Stimulated activated CD4-positive, alpha-beta T cell treated with anti-CD3 and anti-CD28 coated beads, Interleukin-15, amount 100 ng/mL, for 24 hours (primary cell): ENCODE measurements around the gene EPB41L5.

Experiments
- DNase-seq: peaks from one replicate; pipeline ENCODE4 v3.0.0-alpha.2; 2020

The EPB41L5 gene

DNA sequence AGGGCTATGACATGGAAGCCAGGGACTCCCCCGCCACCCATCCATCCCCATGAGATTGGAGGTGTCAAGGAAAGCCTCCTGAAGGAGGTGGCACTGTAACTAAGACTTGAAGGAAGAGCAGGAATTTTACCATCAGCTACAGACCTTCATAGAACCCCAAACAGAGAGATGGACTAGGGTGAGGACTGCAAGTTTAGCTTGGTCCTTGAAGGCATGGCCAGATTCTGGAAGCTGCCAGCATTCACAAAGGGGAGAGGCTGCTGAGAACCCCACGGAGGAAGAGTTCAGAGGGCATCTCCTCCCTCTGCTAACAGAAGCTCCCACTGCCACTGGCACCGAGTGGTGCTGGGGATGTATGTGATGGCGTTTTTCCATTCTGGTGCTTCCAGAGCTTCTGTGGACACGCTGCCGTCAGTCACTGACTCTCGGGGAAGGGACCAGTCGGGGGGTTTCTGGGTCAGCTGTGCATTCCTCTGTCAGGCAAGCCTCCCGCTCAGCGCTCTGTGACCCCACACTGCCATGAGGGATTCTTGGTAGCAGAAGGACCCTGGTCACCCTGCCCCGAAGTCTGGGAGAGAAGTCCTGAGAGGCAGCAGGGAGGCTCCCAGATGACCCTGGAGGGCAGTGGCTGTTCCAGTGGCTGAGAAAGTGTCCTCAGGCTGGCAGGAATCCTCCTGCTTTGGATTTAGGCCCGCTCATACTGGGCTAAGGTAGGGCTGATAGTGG, 192.2 kb downstream of the EPB41L5 start:
- DNase-seq, result no peak

DNA sequence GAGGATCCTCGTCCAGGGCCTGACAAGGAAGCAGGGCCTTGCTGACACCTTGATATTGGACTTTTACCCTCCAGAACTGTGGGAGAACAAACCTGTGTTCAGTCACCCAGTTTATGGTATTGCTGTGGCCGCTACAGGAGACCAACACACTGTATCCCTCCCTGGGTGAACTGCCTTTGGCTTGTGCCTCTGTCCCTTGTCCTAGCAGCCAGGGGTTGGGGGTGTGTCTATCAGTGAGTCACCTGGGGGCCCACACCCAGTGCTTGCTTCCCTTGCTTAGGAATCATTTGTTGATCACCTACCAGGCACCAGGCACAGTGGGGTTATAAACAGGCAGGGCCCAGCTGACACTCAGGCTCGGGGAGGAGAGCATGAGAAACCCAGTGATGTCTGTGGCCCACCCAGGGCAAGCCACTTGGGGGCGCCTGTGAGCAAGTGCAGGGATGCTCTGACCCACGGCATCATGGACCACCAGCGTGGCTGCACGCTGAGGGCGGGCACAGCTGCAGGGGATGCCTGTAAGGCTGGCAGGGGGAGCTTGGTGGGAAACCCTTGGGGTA, 193.2 kb downstream of the EPB41L5 start:
- DNase-seq, result peak; percentile 61

DNA sequence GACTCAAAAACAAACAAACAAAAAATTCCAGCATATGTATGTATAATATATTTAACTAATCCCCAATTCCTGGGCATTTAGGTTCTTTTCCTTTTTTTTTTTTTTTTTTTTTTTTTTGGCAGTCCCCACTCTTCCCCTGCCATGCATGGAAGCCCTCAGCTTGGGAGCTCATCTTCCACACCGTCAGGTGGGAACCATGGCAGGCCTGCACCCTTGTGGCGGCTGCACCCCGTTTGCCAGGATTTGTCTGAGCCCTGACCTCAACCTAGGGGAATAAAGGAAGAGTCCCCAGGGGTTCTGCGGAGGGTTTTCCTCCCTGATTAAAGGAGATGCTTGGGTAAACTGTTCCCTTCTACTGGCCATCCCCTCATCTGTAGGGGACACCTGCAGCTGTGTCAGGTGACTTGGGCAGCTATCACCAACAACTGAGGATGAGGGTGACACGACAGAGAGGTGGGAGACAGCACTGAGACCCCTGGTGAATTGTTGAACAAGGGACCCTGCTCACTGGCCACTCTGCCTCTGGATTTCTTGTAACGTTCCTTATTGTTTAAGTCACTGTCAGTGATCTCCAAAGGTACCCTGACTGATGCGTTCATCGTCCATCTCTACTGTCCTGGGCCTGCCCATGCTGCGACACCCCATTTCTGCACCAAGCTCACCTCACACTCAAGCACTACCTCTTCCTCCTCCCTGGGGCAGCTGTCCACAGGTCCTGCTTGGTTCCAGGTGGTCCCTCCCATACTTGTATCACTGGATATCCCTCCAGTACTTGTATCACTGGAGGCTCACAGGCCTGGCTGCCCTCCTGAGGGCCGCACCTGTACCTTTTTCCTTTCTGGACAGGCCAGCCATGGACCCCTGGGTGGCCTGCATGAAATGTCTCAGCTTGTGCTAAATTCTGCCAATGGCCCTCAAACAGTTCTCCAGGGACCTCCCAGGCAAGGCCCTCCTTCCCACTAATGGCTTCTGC, 195.8 kb downstream of the EPB41L5 start:
- no peak for DNase-seq

DNA sequence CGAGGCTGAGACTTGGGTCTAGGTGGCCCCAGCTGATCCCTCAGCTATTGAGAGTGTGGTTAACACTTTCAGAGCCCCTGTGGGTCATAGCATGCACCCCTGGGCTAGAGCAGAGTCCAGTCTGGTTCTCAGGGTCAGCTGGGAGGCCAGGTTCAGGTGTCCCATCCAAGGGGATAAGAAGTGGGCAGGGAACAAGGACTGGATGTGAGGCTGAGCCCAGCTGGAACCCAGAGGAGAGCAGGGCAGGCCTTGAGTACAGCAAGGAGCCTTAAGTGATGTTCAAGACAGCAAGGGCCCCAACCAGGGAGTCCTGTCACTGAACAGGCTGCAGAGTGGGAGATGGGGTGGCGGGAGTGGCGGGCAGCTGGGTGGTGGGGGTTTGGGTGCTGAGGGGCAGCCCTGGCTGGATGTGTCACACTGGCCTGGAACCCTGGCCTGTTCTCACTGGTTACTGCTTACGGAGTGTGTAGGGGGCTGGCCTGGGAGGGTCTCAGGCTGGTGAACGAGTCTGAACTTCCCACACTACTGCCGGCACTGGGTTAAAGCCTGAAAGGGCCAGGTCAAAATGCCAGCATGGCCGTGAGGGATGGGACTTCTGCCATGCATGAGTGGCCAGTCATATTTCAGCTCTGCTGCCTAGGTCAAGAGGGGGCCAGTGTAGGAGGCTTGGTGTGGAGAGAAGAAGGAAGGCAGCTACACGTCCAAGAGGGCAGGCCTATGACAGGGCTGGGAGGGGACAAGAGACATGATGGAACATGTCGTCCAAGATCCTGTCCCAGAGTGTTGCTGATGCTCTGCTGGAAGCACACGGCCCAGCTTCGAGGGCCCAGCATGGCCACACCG, 196.8 kb downstream of the EPB41L5 start:
- no peak for DNase-seq

DNA sequence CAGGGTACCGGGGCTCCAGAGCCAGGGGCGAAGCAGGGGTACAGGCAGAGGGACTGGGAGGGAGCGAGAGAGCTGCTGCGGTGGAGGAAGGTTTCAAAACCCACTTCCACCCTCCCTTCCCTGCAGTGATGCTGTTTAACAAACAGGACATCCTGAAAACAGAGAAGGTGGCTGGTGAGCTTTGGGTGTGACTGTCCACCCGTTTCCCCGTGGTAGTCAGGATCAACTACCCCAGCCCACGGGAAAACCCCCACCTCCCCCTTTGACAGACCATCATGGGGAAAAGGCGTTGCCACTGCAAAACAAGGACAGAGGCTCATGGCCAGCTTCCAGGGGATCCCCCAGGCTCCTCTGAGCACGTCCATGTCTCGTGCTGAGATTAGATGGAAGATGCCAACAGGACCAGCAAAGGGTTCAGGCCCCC, 197.4 kb downstream of the EPB41L5 start:
- DNase-seq, result no peak

DNA sequence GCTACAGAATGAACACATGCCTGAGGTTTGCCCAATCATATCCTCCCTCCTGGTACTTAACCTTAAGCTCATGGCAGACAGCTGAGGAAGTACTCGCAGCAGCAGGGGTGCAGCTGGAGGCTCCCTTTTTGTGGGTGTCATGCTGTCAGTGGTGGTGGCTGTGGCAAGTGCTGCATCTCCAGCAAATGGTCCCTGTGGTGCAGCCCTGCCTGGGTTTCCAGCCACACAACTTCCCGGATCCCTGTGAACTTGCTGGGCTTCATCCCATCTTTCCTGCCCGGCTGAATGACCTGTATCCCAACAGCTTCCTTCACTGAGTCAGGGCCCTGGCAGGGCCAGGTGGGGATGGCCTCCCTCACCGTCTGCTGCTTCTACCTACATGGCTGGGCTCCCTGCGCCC, 205.3 kb downstream of the EPB41L5 start:
- DNase-seq, result no peak

DNA sequence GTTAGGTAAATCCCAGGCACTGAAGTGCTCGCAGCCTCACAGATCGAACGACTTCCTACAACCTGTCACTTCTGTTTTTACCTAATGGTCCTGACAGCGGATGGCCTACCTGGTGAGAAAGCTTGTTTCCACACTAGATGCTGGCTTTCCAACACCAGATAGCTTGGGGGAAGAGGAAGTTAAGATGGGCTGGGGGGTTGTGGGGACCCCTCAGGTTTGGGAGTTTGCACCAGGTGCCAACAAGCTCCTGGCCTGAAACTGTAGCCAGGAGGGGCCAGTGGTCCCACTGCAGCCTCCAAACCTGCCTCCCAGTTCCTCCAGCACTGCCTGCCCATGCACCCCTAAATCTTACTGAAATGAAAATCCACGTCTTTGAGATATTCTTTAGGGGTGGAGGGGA, 206.4 kb downstream of the EPB41L5 start:
- no peak for DNase-seq

DNA sequence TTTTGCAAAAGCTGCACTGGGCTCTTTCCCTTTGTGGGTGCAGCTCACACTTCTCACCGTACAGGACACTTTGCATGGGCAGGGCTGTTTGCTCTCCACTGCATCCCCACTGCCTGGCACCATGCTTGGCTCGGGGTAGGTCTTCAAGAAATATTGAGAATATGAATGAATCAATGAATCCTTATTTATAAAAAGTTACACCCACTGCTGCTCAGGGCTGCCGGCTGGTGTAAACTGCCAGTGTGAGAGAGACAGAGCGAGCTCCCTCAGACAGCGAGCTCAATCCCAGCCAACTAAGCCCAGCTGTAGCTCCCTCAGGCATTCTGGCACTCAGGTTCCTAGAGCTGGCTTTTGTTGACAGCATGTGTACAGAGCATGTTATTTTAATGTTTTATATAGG, 206.9 kb downstream of the EPB41L5 start:
- no peak for DNase-seq

DNA sequence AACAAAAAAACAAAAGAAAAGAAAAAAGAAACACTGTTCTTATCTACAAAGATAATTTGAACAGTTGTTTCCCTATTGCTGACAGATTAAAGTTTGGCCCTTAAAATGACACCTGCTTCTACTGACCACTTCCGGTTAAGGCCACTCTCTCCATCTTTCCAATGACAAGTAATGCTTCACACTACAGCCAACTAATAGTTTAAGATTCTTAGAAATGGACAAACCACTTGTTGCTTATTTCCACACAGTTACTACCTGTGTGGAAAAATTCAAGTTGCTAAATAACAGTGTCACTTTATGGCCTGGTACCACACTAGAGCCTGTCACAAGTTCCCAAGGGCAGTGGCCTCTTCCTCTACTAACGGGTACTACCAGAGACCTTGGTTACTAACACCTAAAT, 207.9 kb downstream of the EPB41L5 start:
- no peak for DNase-seq

DNA sequence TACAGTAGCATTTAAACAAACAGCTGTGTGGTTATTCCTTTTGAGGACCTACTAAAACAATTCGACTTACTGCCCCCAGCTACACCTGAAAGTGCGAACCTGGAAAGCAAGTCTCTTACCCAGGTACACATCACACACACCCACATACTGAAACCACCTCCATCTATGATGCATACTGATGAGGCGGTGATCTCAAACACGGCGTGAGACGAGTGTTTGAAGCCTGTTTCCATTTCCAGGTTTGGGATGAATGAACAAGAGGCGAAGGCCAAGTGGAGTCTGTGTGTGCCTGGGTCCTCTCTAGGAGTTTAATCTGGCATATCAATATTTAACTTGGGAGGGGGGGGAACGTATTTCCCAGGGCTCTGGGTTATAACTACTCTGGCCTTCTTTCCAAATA, 208.7 kb downstream of the EPB41L5 start:
- no peak for DNase-seq

DNA sequence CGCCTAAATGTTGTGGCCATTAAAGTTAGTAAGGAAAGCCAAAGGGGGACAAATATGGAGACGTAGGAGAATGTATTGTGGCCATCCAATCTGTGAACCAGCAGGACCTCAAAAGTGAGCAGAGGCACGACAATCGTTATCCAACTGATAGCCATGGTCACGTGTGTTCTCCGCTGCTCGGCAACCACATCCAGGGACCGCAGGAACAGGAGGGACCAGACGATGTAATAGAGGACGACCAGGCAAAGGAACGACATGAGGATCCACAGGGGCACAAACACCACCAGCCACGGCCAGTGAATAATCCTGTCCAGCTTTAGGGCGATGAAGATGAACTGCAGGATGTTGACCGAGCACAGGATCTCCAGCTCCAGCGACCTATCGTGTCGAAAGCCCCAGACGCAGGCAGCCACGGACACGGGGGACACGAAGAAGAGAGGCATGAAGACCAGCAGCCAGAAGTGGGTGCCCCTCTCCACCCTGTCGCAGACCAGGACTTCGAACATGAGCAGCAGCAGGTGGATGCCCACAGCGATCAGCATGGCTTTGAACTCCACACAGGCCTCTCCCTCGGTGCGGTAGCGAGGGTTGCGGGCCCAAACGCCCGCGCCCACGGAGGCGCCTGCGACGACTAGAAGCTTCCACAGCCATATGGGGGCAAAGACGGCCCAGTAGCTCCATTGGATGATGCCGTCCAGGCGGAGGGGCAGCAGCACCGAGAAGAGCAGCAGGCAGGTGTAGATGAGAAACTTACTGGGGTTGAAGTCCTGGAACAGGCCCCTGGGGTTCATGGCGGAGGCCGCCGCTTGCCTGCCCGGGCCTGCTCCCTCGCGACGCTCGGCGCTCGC, 209.5 kb downstream of the EPB41L5 start:
- DNase-seq, result no peak

DNA sequence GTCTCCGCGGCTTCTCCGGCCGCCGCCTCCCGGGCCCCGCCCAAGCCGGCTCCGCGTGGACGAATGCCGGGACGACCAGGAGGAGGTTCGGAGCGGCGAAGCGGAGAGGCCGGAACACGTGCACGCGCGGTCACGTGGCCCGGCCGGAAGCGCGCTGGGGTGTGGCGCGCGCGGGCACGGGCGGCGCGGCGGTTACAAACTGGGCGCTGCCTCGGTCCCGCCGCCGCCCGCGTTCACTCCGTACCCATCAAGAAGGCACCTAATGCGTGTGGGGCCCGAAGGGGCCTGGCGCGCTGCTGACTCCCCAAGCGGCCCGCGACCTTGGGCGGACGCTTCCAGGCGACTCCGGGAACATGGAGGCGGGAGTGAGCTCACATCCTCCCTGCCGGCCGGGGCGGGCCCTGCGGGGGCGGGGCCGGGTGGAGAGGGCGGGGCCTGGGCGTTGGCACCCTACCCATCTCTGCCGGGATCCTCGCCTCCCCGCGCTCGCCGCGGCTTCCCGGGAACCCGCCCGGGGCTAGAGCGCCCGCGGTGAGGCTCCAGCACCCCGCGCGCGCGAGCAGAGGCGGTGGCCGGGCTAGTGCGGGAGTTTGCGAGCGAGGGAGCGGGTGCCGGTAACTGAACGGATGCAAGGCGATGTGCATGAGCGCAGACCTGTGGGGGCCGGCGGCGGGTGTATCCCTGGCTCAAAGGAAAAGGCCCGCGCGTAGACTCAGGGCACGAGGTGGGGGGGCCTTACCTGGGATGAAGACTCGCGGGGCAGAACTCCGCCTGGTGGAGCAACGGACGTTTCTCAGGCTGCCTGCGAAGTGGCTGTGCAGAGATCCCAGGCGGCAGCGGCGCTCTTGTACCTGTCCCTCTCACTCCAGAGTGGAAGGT, 210.4 kb downstream of the EPB41L5 start, which contains the start of gene TMEM185B:
TSS of gene TMEM185B (minus strand) at position 367 of the 879 bp plus-strand sequence. CDS start 424 bp downstream, outside the sequence.
- peak; percentile 93 for DNase-seq

DNA sequence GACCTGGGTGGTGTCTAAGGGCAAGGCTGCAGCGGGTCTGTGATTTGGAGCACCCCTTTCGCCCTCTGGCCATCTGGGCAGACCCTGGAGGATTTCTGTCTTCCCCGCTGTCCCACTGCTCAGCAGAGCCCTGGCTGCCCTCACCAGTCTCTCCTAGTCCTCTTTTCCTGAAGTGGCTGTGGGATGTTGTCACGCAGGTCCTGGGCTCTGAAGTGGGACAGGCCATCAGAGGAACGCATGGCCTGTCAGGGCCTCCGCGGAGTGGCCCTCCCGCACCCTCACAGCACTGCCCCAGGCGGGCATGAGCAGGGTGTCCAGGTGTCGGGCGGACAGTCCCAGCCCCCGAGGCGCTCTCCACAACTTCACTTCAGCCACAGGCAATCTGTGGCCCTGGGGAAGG, 211.4 kb downstream of the EPB41L5 start:
- no peak for DNase-seq

DNA sequence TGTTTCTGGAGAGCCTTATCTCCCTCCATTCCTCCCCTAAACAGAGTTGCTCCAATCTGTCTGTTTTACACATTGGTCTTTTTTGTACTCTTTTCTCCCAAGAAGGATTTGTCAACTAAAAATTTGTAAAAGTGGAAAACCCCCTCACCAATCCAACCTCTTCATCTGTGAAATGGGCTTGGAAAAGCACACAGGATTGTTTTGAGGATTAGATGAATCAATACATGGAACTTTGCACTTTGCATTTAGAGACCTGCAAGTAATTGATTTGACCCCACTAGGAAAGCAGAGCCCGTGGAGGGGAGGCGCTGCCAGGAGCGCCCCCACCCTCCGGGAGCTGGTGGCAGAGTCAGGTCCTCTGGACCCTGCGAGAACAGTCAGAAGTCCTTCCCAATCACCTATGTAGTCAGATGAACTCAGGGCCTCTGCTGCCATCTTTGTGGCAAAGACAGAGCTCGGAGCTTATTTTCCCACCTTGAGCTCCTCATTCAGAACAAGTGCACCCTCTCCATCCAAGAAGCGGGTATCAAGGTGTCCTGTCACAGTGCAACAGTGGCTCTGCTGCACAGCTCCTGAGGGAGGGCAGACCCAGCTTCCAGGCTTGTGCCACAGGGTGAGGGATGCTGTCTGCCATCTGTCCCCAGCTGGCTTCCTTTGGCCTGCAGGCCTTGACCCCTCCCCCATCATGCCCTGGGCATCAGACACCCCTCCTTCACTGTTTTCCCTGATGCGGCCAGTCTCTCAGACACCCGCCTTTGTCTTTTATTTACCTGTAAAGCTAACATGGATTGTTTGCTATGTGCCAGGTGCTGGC, 212.1 kb downstream of the EPB41L5 start:
- no peak for DNase-seq

DNA sequence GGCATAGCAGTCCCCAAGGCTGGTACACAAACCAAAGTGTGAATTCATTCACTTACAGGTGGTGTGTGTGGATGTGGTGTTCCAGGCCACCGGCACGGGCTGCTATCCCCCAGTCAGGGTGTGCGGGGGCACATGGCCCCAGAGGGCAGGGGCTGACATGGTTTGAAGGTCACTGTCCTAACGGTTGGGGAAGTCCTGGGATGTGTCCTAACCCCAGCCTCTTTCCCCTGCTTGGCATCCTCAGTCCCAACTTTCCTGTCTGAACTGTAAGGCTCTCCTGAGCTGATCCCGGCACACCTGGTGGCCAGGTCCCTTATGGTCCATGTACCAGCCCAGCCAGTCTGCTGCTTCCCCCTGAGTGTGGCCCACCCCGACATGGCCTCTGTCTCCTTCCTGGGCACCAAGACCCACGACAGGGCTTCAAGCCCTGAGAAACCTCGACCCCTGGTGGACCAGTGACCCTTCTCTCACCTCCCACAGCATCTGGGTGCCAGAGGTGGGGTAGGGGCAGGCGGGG, 212.7 kb downstream of the EPB41L5 start:
- DNase-seq, result no peak

DNA sequence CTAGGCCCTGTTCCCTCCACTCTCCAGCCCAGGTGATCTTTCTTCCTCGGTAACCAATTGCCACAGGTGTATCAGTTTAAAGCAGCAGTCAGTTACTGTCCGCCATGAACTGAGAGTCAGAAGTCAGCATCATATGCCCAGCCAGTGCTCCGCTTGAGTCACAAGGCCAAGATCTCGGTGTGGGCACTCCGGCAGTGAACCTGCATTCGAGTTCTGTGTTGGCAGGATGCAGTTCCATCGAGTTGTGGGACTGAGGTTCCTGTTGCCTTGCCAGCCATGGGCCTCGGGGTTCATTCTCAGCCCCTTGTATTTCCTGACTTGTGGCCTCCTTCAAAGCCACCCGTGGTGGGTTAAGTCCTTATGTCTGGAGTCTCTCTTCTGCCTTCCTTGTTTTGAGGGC, 213.4 kb downstream of the EPB41L5 start:
- no peak for DNase-seq

DNA sequence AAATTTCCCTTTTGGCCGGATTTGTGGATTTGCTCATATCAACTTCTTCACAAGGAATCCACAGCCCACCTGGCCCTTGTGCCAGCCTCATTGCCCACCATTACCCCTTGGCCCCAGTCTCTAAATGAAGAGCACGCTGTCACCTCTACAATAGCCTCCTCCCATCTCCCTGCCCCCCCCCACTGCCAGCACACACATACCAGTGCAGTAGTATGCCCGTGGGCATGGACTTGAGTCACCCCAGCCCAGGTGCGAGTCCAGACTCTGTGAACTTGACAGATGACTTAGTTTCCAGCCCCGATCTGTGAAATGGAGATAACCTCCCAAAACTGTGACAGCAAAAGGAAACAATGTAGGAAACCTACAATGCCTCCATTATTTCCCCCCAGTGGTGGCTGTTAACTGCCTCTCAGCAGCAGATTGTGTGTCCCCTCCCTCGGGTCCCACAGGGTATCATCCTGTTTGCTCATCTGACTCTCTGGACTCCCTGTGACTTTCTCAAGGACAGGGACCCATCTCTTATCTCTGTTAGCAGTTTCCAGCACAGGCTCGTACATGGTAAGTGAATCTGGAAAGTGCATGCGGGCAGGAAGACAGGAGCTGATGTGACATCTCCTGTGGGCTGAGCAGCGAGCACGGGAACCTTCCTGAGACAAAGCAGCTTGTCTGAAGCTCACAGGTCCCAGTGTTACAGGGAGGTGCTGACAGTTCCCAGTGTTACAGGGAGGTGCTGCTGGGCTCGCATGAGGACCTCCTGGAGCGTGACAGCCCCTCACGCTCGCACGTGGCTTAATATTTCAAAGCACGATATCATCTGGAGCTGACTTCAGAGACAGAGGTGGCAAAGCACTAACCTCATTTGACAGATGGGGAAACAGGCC, 214.5 kb downstream of the EPB41L5 start:
- DNase-seq, result peak; percentile 57

DNA sequence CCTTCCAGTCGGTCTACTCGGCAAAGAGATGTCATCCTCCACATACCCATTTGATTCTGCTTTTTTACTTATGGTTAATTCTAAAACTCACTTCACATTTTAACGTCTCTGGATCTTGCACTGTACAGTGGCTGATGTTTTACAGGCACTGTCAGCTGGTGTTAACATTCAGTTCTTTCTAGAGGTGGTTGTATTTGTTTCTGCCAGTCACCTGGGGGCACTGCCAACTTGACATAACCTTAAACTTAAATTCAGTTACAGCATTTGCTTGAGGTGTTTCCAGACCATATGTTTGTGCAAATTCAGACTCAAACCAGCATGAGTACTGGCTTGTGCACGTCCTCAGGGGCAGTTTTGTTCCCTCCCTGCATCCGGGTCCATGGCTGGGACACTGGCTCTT, 215.6 kb downstream of the EPB41L5 start:
- no peak for DNase-seq
